Mucosa of gallbladder (tissue), 1 donor: Measurements from ENCODE around the gene RCN1. TPM values are rescaled to one million over a fixed set of nuclear protein-coding genes. Genes with fewer than 3 reads are reported as not detected.

ENCODE experiments used
- DNase-seq: peaks from one replicate; pipeline ENCODE4 v3.0.0-alpha.2; 2020; ENCODE audit warnings: low spot score
- total RNA-seq: library from RNA; stranded (reverse); gene quantifications from one replicate; pipeline ENCODE4 v1.2.1, GENCODE V29; 2021
- donor health status: DM: no; HTN: no; CAD: no.

Gene RCN1
- total RNA-seq, 1 donor from 2014 or later, result 24.0 TPM

GRCh38 chr11:32153747-32154146 is 62.9 kb downstream of the RCN1 start:
- no peak for DNase-seq

GRCh38 chr11:32154275-32154674 is 63.4 kb downstream of the RCN1 start:
- no peak for DNase-seq
